HL-60/S4 treated with retinoic acid at 250 ng/mL for 4 days and 3 days (cell line): ENCODE data around the gene CAMK1D.
"Not testable (repeated sequence)": the region's sequence is repeated elsewhere in the genome, so short reads cannot be mapped to it uniquely, and the experiment has no call there.

ENCODE experiments used
- in situ Hi-C: fragments of 300-500 bp; cut with MboI; formaldehyde crosslinking; loops from 2 replicates; pipeline ENCODE4 v1.7.0; 2022; ENCODE audit warnings: low sequenced_read_pairs

CAMK1D gene

DNA sequence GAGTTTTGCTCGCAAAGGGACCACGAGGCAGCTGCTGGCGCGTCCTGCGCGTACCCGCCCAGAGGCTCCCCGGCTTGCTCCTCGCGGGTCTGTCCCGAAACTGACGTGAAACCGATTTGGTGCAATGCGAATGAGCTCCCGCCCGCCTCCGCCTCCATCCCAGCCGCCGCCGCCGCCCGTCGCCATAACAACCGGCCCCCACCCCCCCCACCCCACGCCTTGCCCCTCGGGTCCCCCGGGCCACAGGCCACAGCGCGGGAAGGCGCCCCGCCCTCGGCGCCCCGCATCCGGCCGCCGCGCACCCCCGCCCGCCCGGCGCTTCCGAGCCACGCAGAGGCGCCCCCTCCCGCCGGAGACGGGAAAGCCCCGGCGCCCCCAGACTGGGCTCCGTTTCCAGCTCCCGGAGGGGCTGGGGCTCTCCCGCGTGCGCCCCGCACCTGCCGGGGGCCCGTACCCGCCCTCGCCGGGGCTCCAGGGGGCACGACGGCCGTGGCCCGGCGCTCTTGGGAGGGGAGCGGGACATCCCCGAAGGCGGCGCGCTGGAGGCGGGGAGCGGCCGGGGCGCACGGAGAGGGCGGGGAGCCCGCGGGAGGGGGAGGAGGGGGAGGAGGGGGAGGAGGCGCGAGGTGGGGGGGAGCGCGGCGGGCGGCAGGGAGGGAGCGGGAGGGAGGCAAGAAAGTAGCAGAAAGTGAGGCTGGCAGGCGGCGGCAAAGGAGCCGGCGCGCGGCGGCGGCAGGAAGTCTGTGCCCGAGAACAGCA is at the start of gene CAMK1D:
CAMK1D (plus strand) TSS at position 678 of the 759 bp plus-strand sequence.
- in situ Hi-C loops: no loop called here

- in situ Hi-C loops: not testable (repeated sequence)
Measured at GRCh38 chr10:12301036-12301435, 48.3 kb upstream of the CAMK1D start.

GRCh38 chr10:12308057-12308456 is 41.3 kb upstream of the CAMK1D start:
- in situ Hi-C loops: no loop called here

GRCh38 chr10:12308736-12309375 is 40.5 kb upstream of the CAMK1D start:
- in situ Hi-C loops: no loop called here

- in situ Hi-C loops: not testable (repeated sequence)
Measured at GRCh38 chr10:12309783-12310182, 39.6 kb upstream of the CAMK1D start.

GRCh38 chr10:12314836-12315235 is 34.5 kb upstream of the CAMK1D start:
- in situ Hi-C loops: no loop called here

- in situ Hi-C loops: no loop called here
Measured at GRCh38 chr10:12319076-12319475, 30.3 kb upstream of the CAMK1D start.

DNA sequence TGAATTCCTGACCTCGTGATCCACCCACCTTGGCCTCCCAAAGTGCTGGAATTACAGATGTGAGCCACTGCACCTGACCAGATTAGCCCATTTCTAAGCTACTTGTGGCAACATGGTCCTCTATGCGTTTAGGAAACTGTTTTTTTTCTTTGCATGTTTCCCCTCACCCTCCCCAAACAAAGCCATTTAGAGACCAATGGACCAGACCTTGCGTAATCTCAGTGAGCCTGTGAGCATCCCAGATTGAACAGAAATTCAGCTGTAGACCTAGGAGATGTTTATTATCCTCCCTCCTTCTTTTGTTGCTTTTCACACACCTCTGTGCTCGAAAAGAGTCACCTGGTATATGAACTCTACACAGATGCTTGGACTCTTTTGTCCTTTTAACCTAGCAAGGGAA is 28.5 kb upstream of the CAMK1D start:
- in situ Hi-C loops: no loop called here

DNA sequence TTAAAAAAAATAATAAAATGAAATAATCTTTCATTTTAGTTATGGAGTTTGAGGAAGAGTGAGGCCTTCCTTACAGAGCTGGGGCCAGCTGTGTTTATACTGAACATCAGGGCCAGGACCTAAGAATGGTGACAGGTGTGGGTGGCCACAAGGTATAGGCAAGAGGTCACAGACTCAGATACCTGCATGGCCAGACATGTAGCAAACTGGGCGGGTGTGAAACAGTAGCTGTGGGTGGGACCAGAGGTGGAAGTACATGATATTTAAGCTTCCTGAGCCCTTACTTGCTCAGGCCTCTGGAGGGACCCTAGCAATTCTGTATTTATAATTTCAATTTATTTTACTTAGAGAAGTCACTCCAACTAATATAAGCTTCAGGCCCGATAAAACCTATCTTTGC is 27.7 kb upstream of the CAMK1D start:
- in situ Hi-C loops: no loop called here

DNA sequence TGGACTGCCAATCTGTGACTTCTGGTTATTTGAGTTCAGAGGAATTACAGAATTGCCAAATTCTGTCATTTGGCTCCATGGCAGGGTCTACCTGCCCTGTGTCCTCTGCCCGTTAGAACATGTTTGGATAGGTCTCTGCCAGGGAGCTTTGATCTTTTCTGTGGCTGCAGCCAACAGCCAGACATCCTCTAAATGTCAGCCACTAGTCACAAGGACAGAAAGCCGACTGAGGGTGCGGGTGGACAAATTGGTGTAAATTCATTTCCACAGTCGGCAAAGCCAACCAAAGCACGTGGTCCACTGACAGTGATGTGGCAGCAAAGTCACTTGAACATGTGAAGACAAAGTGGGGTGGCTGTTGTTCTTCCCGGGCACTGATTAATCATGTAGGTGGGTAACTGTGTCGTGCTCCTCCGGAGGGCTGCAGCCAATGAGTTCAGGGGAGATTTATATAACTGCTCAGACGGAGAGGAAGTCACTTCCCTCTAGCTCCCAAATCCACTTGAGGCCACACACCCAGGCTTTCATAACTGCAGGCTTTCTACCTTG is 26.7 kb upstream of the CAMK1D start:
- in situ Hi-C loops: no loop called here

GRCh38 chr10:12324530-12324929 is 24.8 kb upstream of the CAMK1D start:
- in situ Hi-C loops: no loop called here

GRCh38 chr10:12327074-12327473 is 22.3 kb upstream of the CAMK1D start:
- in situ Hi-C loops: no loop called here

DNA sequence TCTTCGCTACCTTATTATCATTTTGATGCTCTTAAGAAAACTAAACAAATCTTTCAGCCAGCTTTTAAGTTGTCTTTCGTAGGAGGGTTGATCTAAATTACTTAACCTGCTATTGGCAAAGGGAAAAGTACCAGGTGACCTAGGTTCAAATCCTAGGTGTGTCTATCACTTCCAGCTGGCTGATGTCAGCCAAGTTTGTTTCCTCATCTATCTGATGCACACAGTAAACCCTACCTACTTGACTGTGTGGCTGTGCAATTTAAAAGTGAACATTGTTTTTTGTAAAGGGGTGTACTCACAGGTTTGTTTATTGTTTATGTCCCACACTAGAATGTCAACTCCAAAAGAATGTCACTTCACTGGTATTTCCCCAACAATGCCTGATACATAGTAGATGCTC is 21.9 kb upstream of the CAMK1D start:
- in situ Hi-C loops: no loop called here

DNA sequence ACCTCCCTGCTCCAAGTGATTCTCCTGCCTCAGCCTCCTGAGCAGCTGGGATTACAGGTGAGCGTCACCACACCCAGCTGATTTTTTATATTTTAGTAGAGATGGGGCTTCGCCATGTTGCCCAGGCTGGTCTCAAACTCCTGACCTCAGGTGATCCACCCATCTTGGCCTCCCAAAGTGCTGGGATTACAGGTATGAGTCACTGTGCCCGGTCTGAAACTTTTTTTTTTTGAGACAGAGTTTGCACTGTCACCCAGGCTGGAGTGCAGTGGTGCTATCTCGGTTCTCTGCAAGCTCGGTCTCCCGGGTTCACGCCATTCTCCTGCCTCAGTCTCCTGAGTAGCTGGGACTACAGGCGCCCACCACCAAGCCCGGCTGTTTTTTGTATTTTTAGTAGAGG is 21.0 kb upstream of the CAMK1D start:
- in situ Hi-C loops: not testable (repeated sequence)

DNA sequence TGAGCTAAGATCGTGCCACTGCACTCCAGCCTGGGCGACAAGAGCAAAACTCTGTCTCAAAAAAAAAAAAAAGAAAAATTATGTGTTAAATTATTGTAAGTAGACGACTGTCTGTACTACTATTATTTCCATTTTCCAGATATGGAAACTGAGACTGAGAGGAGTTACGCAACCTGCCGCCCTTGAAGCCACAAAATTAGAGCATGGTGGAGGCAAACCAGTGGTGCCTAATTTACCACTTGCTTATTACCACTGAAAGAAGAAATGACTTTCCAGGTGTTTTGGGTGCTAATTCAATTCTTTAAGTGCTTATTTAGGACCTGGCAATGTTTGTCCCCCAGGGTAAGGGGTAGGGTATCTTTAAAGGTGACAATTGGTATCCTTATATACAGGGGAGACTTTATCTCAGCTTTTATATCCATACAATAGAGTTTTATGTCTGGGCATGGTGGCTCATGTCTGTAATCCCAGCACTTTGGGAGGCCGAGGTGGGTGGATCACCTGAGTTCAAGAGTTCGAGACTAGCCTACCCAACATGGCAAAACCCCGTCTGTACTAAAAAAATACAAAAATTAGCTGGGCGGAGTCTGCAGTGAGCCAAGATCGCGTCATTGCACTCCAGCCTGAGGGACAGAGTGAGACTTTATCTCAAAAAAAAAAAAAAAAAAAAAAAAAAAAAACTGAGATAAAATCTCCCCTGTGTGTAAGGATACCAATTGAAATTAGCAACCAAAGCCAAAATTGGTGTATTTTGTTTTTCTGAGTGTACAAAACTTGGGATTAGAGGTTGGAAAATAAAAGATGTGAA is 16.6 kb upstream of the CAMK1D start:
- in situ Hi-C loops: no loop called here

GRCh38 chr10:12333380-12334185 is 15.8 kb upstream of the CAMK1D start:
- in situ Hi-C loops: no loop called here

GRCh38 chr10:12334186-12334530 is 15.2 kb upstream of the CAMK1D start:
- in situ Hi-C loops: no loop called here

DNA sequence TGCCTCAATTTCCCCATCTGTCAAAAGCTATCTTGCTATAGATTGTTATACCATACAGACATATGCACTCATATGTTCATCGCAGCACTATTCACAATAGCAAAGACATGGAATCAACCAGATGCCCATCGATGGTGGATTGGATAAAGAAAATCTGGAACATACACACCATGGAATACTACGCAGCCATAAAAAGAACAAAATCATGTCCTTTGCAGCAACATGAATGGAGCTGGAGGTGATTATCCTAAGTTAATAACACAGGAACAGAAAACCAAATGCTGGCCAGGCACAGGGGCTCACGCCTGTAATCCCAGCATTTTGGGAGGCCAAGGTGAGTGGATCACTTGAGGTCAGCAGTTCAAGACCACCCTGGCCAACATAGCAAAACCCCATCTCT is 14.2 kb upstream of the CAMK1D start:
- in situ Hi-C loops: not testable (repeated sequence)

- in situ Hi-C loops: no loop called here
Measured at GRCh38 chr10:12337453-12338372, 11.6 kb upstream of the CAMK1D start.

GRCh38 chr10:12338981-12339380 is 10.4 kb upstream of the CAMK1D start:
- in situ Hi-C loops: no loop called here
